ENCODE data around the gene EPHA4. TPM values are rescaled to one million over a fixed set of nuclear protein-coding genes. Genes with fewer than 3 reads are reported as not detected.

The EPHA4 gene
- total RNA-seq, 1 donor from 2014 or later: 24.0 TPM

DNA sequence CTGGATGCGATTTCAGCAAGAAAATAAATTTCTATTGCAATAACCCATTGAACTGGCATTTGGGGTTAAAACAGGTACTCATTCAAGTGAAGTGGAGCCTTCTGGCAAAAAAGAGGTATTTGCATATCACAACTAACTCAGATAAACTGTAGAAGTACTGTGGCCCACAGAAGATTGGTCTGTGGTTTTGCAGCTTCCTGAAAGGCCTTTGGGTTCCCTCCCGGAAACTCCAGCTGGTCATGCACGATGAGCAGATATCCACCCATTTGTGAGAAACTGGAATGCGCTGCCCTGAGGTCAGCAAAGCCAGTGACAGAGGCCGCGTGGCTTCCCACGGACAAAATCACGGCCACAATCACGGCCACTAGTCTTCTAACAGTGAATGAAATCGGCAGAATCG, 106.3 kb downstream of the EPHA4 start:
- no peaks in the 10 kb centered on the region for H3K9me3 ChIP-seq (ENCODE audit: control insufficient read depth in 3 of 3, low read length in 3 of 3)
- no peaks in the 10 kb centered on the region for H3K36me3 ChIP-seq (ENCODE audit: control insufficient read depth in 3 of 3, insufficient read depth in 3 of 3, low read length in 3 of 3)
- no peaks in the 10 kb centered on the region for H3K27me3 ChIP-seq (ENCODE audit: control insufficient read depth in 3 of 3, insufficient read depth in 3 of 3, low read length in 3 of 3)
- H3K4me1 ChIP-seq (ENCODE audit: control insufficient read depth in 3 of 3, insufficient read depth in 3 of 3, low read length in 3 of 3): no peaks in the 10 kb centered on the region
- H3K4me3 ChIP-seq (ENCODE audit: low read length in 3 of 3): no peak overlapping the region
- H3K9ac ChIP-seq (ENCODE audit: low read depth in 1 of 3, low read length in 3 of 3): no peak overlapping the region
- H3K27ac ChIP-seq (ENCODE audit: low read depth, low read length): no peak overlapping the region

DNA sequence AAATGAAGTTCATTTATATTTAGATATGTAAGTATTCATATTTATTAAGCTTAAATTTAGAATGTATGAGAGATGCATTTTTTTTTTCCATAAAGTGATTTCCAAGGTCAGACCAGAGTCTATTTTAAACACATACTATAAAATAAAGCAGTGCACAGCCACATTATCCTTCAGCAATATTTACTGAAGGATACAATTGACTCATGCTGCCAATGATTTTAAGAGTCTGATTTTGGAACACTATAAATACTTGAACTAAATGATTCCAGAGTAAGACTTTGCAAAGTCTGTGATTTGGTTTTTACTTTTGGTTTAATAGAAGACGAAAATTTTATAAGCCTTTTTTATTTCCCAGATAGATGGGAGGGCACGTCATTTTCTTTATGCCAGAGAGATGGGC, 107.1 kb downstream of the EPHA4 start:
- no peaks in the 10 kb centered on the region for H3K4me1 ChIP-seq (ENCODE audit: control insufficient read depth in 3 of 3, insufficient read depth in 3 of 3, low read length in 3 of 3)
- no peaks in the 10 kb centered on the region for H3K9me3 ChIP-seq (ENCODE audit: control insufficient read depth in 3 of 3, low read length in 3 of 3)
- no peak overlapping the region for H3K27ac ChIP-seq (ENCODE audit: low read depth, low read length)
- no peaks in the 10 kb centered on the region for H3K36me3 ChIP-seq (ENCODE audit: control insufficient read depth in 3 of 3, insufficient read depth in 3 of 3, low read length in 3 of 3)
- no peaks in the 10 kb centered on the region for H3K27me3 ChIP-seq (ENCODE audit: control insufficient read depth in 3 of 3, insufficient read depth in 3 of 3, low read length in 3 of 3)
- no peak overlapping the region for H3K4me3 ChIP-seq (ENCODE audit: low read length in 3 of 3)
- no peak overlapping the region for H3K9ac ChIP-seq (ENCODE audit: low read depth in 1 of 3, low read length in 3 of 3)

GRCh38 chr2:221463241-221463896, 108.7 kb downstream of the EPHA4 start:
- Histone ChIP-seq H3K9ac (ENCODE audit: low read depth in 1 of 3, low read length in 3 of 3) (no peak overlapping the region), H3K4me1 (ENCODE audit: control insufficient read depth in 3 of 3, insufficient read depth in 3 of 3, low read length in 3 of 3) (no peaks in the 10 kb centered on the region)

GRCh38 chr2:221461901-221462300, 110.2 kb downstream of the EPHA4 start:
- no peaks in the 10 kb centered on the region for H3K4me1 ChIP-seq (ENCODE audit: control insufficient read depth in 3 of 3, insufficient read depth in 3 of 3, low read length in 3 of 3)
- H3K9me3 ChIP-seq (ENCODE audit: control insufficient read depth in 3 of 3, low read length in 3 of 3): no peaks in the 10 kb centered on the region
- no peak overlapping the region for H3K4me3 ChIP-seq (ENCODE audit: low read length in 3 of 3)
- H3K36me3 ChIP-seq (ENCODE audit: control insufficient read depth in 3 of 3, insufficient read depth in 3 of 3, low read length in 3 of 3): no peaks in the 10 kb centered on the region
- no peak overlapping the region for H3K27ac ChIP-seq (ENCODE audit: low read depth, low read length)
- no peak overlapping the region for H3K9ac ChIP-seq (ENCODE audit: low read depth in 1 of 3, low read length in 3 of 3)
- no peaks in the 10 kb centered on the region for H3K27me3 ChIP-seq (ENCODE audit: control insufficient read depth in 3 of 3, insufficient read depth in 3 of 3, low read length in 3 of 3)

More at GRCh38 chr2:221463241-221463896, 108.7 kb downstream of the EPHA4 start:
- H3K36me3 ChIP-seq (ENCODE audit: control insufficient read depth in 3 of 3, insufficient read depth in 3 of 3, low read length in 3 of 3): no peaks in the 10 kb centered on the region
- no peak overlapping the region for H3K27ac ChIP-seq (ENCODE audit: low read depth, low read length)
- H3K27me3 ChIP-seq (ENCODE audit: control insufficient read depth in 3 of 3, insufficient read depth in 3 of 3, low read length in 3 of 3): no peaks in the 10 kb centered on the region
- H3K4me3 ChIP-seq (ENCODE audit: low read length in 3 of 3): no peak overlapping the region
- no peaks in the 10 kb centered on the region for H3K9me3 ChIP-seq (ENCODE audit: control insufficient read depth in 3 of 3, low read length in 3 of 3)

DNA sequence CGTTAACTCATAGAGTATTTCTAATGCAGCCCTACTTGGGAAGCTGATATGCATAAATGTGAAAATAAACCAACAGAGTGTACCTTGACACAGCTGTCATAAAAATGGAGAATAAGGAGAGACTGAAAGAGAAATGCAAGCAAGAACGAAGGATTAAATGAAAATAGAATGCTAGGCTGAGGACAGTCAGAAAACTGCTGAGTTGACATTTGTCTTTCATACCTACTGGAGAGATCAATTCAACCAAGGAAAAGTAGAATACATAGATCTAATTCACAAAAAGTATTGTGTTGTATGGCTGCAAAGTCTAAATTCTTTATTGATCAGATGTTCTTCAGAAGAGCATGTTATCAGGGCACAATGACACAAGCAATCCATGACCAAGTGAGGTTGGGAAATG, 112.0 kb downstream of the EPHA4 start:
- Histone ChIP-seq H3K4me1 (ENCODE audit: control insufficient read depth in 3 of 3, insufficient read depth in 3 of 3, low read length in 3 of 3) (no peaks in the 10 kb centered on the region), H3K9me3 (ENCODE audit: control insufficient read depth in 3 of 3, low read length in 3 of 3) (no peaks in the 10 kb centered on the region), H3K9ac (ENCODE audit: low read depth in 1 of 3, low read length in 3 of 3) (no peak overlapping the region), H3K4me3 (ENCODE audit: low read length in 3 of 3) (no peak overlapping the region), H3K27me3 (ENCODE audit: control insufficient read depth in 3 of 3, insufficient read depth in 3 of 3, low read length in 3 of 3) (no peaks in the 10 kb centered on the region), H3K27ac (ENCODE audit: low read depth, low read length) (no peak overlapping the region), H3K36me3 (ENCODE audit: control insufficient read depth in 3 of 3, insufficient read depth in 3 of 3, low read length in 3 of 3) (no peaks in the 10 kb centered on the region)

DNA sequence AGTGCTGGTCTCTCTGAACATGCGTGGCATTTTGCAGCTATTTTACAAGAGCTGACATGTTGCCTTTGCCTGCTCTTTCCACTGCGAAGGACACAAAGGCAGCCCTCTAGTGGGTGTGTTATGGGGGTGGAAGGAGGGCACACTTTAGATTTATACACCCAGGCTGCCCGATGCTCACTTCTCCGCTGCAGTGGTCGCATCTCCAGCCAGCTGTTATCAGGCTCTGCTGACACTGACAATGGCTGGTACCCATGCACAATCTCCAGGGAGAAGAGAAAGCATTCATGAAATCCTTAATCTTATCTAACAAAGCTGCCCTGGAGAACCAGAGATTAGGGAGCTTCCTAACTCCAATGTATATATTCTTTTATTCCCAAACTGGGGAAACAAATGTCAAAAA, 113.5 kb downstream of the EPHA4 start:
- no peak overlapping the region for H3K9ac ChIP-seq (ENCODE audit: low read depth in 1 of 3, low read length in 3 of 3)

GRCh38 chr2:221455214-221455613, 116.9 kb downstream of the EPHA4 start:
- no peaks in the 10 kb centered on the region for H3K27me3 ChIP-seq (ENCODE audit: control insufficient read depth in 3 of 3, insufficient read depth in 3 of 3, low read length in 3 of 3)

More for the DNA sequence above, 113.5 kb downstream of the EPHA4 start:
- H3K4me1 ChIP-seq (ENCODE audit: control insufficient read depth in 3 of 3, insufficient read depth in 3 of 3, low read length in 3 of 3): no peaks in the 10 kb centered on the region
- H3K27me3 ChIP-seq (ENCODE audit: control insufficient read depth in 3 of 3, insufficient read depth in 3 of 3, low read length in 3 of 3): no peaks in the 10 kb centered on the region
- no peaks in the 10 kb centered on the region for H3K9me3 ChIP-seq (ENCODE audit: control insufficient read depth in 3 of 3, low read length in 3 of 3)
- no peak overlapping the region for H3K27ac ChIP-seq (ENCODE audit: low read depth, low read length)
- H3K4me3 ChIP-seq (ENCODE audit: low read length in 3 of 3): no peak overlapping the region
- H3K36me3 ChIP-seq (ENCODE audit: control insufficient read depth in 3 of 3, insufficient read depth in 3 of 3, low read length in 3 of 3): no peaks in the 10 kb centered on the region

DNA sequence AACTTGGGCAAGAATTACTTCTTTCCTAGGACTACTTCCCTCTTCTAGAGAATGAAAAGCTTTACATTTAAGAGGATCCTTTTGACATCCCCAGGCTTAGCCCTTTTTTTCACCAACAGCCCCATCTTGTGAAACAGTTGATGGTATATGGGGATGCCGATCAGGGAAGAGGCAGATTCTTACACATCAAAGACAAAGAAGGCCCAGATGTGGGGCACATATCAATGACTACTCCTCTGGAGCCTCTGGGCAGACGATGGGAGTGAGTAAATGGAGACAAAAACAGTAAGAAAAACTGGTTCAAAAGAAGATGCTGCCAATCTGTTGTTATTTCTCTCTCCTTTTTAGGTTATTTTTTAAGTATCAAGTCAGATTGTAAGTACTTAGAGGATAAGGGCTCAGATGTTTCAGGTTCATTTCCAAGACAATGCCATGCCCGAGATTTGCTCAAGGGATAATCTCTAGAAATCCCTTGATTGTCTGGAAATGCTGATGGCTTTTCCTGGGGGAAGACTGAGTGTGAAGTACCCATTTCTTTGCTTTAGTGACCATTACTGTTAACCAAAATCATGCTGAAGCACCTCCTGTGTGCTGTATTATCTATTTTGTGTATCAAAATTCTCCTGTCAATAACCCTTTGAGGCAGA, 117.5 kb downstream of the EPHA4 start:
- Histone ChIP-seq H3K27ac (ENCODE audit: low read depth, low read length) (no peak overlapping the region), H3K27me3 (ENCODE audit: control insufficient read depth in 3 of 3, insufficient read depth in 3 of 3, low read length in 3 of 3) (no peaks in the 10 kb centered on the region), H3K9ac (ENCODE audit: low read depth in 1 of 3, low read length in 3 of 3) (no peak overlapping the region), H3K9me3 (ENCODE audit: control insufficient read depth in 3 of 3, low read length in 3 of 3) (no peaks in the 10 kb centered on the region), H3K4me3 (ENCODE audit: low read length in 3 of 3) (no peak overlapping the region), H3K36me3 (ENCODE audit: control insufficient read depth in 3 of 3, insufficient read depth in 3 of 3, low read length in 3 of 3) (no peaks in the 10 kb centered on the region), H3K4me1 (ENCODE audit: control insufficient read depth in 3 of 3, insufficient read depth in 3 of 3, low read length in 3 of 3) (no peaks in the 10 kb centered on the region)

More at GRCh38 chr2:221455214-221455613, 116.9 kb downstream of the EPHA4 start:
- Histone ChIP-seq H3K4me3 (ENCODE audit: low read length in 3 of 3) (no peak overlapping the region), H3K36me3 (ENCODE audit: control insufficient read depth in 3 of 3, insufficient read depth in 3 of 3, low read length in 3 of 3) (no peaks in the 10 kb centered on the region), H3K9me3 (ENCODE audit: control insufficient read depth in 3 of 3, low read length in 3 of 3) (no peaks in the 10 kb centered on the region), H3K27ac (ENCODE audit: low read depth, low read length) (no peak overlapping the region), H3K4me1 (ENCODE audit: control insufficient read depth in 3 of 3, insufficient read depth in 3 of 3, low read length in 3 of 3) (no peaks in the 10 kb centered on the region), H3K9ac (ENCODE audit: low read depth in 1 of 3, low read length in 3 of 3) (no peak overlapping the region)

DNA sequence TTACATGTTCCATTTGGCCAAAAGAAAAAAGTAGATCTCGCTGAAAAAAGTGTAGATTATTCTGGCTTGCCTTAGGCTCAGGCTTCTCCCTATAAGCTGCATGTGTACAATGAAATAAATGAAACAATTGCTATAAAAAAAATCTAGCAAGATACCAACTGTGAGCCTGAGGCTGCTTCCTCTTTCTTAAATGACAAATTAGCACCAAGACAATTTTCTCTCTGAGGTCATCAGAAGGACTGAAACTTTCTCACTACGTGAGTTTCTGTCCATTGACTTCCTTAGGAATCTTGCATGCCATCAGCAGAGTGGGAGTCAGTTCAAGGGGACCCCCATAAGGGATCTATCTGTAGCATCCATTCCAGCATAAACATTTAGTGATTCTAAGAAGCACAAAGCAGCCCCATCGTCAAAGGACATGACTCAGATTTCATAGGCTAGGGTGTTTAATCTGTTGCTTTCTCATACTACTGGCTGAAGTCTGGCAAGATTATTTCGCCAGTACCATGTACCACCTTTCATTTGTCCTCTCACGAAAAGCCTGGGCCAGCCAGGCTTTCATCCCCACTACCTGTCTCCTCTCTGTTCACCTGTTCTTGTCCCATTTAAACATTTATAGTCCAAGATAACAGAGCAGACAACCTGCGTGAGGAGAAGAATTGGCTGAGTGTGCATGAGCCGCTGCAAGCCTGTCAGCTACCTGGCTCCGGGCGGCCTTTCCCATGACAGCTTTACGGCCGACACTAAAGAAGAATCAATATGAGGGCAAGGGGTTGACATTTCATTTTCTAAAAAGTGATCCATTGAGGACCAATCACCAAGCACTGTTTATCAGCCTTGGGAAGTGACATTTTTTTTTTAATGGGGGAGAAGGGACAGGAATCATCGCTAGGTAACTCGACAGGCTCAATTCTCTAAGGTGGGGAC, 120.0 kb downstream of the EPHA4 start:
- no peaks in the 10 kb centered on the region for H3K27me3 ChIP-seq (ENCODE audit: control insufficient read depth in 3 of 3, insufficient read depth in 3 of 3, low read length in 3 of 3)
- H3K36me3 ChIP-seq (ENCODE audit: control insufficient read depth in 3 of 3, insufficient read depth in 3 of 3, low read length in 3 of 3): no peaks in the 10 kb centered on the region
- H3K27ac ChIP-seq (ENCODE audit: low read depth, low read length): no peak overlapping the region
- H3K9ac ChIP-seq (ENCODE audit: low read depth in 1 of 3, low read length in 3 of 3): no peak overlapping the region
- no peaks in the 10 kb centered on the region for H3K9me3 ChIP-seq (ENCODE audit: control insufficient read depth in 3 of 3, low read length in 3 of 3)
- H3K4me3 ChIP-seq (ENCODE audit: low read length in 3 of 3): no peak overlapping the region
- no peaks in the 10 kb centered on the region for H3K4me1 ChIP-seq (ENCODE audit: control insufficient read depth in 3 of 3, insufficient read depth in 3 of 3, low read length in 3 of 3)

DNA sequence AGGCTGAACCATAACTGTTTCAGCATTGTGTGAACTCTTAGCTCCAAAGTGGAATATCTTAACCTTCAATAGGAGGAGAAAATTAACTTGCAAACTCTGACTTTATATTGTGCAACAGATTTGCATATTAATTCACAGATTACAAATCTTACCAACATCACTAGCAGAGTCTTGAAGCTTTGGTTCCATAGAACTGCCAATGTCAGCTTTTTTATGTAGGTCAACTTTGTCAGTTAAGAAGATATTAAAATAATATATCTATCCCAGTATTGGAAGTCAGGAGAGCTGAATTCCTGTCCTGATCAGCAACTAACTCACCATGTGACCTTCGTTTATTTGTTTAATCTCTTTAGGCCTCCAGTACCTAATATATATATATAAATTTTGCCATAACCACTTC, 121.8 kb downstream of the EPHA4 start:
- no peak overlapping the region for H3K4me3 ChIP-seq (ENCODE audit: low read length in 3 of 3)
- H3K9me3 ChIP-seq (ENCODE audit: control insufficient read depth in 3 of 3, low read length in 3 of 3): no peaks in the 10 kb centered on the region
- no peak overlapping the region for H3K9ac ChIP-seq (ENCODE audit: low read depth in 1 of 3, low read length in 3 of 3)
- no peak overlapping the region for H3K27ac ChIP-seq (ENCODE audit: low read depth, low read length)
- no peaks in the 10 kb centered on the region for H3K4me1 ChIP-seq (ENCODE audit: control insufficient read depth in 3 of 3, insufficient read depth in 3 of 3, low read length in 3 of 3)
- no peaks in the 10 kb centered on the region for H3K36me3 ChIP-seq (ENCODE audit: control insufficient read depth in 3 of 3, insufficient read depth in 3 of 3, low read length in 3 of 3)
- H3K27me3 ChIP-seq (ENCODE audit: control insufficient read depth in 3 of 3, insufficient read depth in 3 of 3, low read length in 3 of 3): no peaks in the 10 kb centered on the region

Data from skeletal muscle tissue (tissue), 4 donors.